ENCODE data around the gene BST2.

DNA sequence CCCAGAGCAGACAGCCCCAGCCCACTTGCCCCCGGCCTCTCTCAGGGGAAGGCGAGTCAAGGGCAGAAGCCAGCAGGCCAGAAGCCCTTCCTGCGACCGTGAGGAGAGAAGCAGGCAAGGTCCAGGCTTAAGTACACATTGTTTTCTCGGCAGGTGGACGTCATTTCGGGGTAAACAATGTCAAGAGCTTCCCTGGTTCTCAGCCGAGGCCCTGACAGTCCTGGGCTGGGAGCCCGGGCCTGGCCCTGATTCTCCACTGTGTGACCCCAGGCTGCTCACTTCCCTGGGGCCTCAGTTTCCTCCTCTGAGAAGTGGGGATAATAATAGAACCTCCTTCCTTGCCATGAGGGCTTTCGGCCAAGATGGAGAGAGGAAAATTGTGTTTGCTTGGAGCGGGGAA is 47.7 kb downstream of the BST2 start:
- TF ChIP-seq CTCF (optimal IDR thresholded peaks at IDR 0.05 in 1 of 3, IDR thresholded peaks at IDR 0.05 in 1 of 3, conservative IDR thresholded peaks at IDR 0.05 in 1 of 3; ENCODE audit: extremely low read depth in 1 of 3, insufficient read depth in 2 of 3, low read length in 3 of 3) (no peak), EZH2 (IDR thresholded peaks at IDR 0.05; ENCODE audit: low read length) (no peak)
